Right ventricle myocardium superior (tissue), 1 donor: ENCODE measurements around the gene DAGLB. TPM values are rescaled to one million over a fixed set of nuclear protein-coding genes. Genes with fewer than 3 reads are reported as not detected.
"Not testable (repeated sequence)": the region's sequence is repeated elsewhere in the genome, so short reads cannot be mapped to it uniquely, and the experiment has no call there.

Experiments used
- ATAC-seq: fragments of 200-7000 bp; cut with Tn5 transposase; one replicate; pipeline ENCODE4 v1.9.1; 2020; ENCODE audit warnings: mild to moderate bottlenecking; ENCODE audit not compliant: poor library complexity
- DNase-seq: peaks from one replicate; pipeline ENCODE4 v3.0.0-alpha.2; 2020
- intact Hi-C: fragments of 100-400 bp; cut with DNase I; formaldehyde crosslinking; loops from one replicate; pipeline ENCODE4 v1.11.2; 2022
- total RNA-seq: library from RNA; stranded (reverse); fragmentation: NEBNext Ultra II Directional; extraction: Animal tissue kit (Norgen Biotek cat#: 25700); gene quantifications from one replicate; pipeline ENCODE4 v1.2.1, GENCODE V29; 2021
- donor health status: DM: no; HTN: yes; CAD: no; lungs with severe emphysema.

DAGLB gene
- total RNA-seq, 1 donor from 2014 or later: 8.1 TPM

- ATAC-seq (no peak), DNase-seq (no peak)
- intact Hi-C loops: loop anchor here (10.0 kb wide), 1 partner anchor 49 kb away; no protein-coding TSS in a partner anchor
Observed at GRCh38 chr7:6385909-6386560, 61.7 kb downstream of the DAGLB start.

GRCh38 chr7:6385110-6385781 lies 62.5 kb downstream of the DAGLB start:
- DNase-seq (no peak), ATAC-seq (peak; percentile 51)
- intact Hi-C loops: loop anchor here (10.0 kb wide), 1 partner anchor 50 kb away; no protein-coding TSS in a partner anchor

- no peak for ATAC-seq
- DNase-seq: no peak
- intact Hi-C loops: loop anchor here (10.0 kb wide), 1 partner anchor 50 kb away; no protein-coding TSS in a partner anchor
Observed at GRCh38 chr7:6384327-6384726, 63.4 kb downstream of the DAGLB start.

- DNase-seq (no peak), ATAC-seq (no peak)
- intact Hi-C loops: loop anchor here (10.0 kb wide), 1 partner anchor 52 kb away; no protein-coding TSS in a partner anchor
Observed at GRCh38 chr7:6382817-6383216, 64.9 kb downstream of the DAGLB start.

GRCh38 chr7:6381846-6382245 lies 65.9 kb downstream of the DAGLB start:
- not testable (repeated sequence) for DNase-seq, ATAC-seq
- intact Hi-C loops: loop anchor here (10.0 kb wide), 1 partner anchor 53 kb away; no protein-coding TSS in a partner anchor

- ATAC-seq: no peak
- no peak for DNase-seq
- intact Hi-C loops: loop anchor here (10.0 kb wide), 1 partner anchor 54 kb away; no protein-coding TSS in a partner anchor
Observed at GRCh38 chr7:6380310-6381095, 67.3 kb downstream of the DAGLB start.

- ATAC-seq (no peak), DNase-seq (no peak)
- intact Hi-C loops: loop anchor here (10.0 kb wide), 1 partner anchor 55 kb away; no protein-coding TSS in a partner anchor
Observed at GRCh38 chr7:6379886-6380285, 67.9 kb downstream of the DAGLB start.

GRCh38 chr7:6378556-6378955 lies 69.2 kb downstream of the DAGLB start:
- DNase-seq, ATAC-seq, intact Hi-C loops: not testable (repeated sequence)

- no peak for DNase-seq
- intact Hi-C loops: no loop called here
- no peak for ATAC-seq
Observed at GRCh38 chr7:6376820-6377219, 70.9 kb downstream of the DAGLB start.

GRCh38 chr7:6375348-6376101 lies 72.2 kb downstream of the DAGLB start:
- ATAC-seq (no peak), DNase-seq (no peak)
- intact Hi-C loops: no loop called here

GRCh38 chr7:6367701-6368211 lies 80.0 kb downstream of the DAGLB start:
- ATAC-seq (no peak), DNase-seq (no peak)
- intact Hi-C loops: no loop called here

- DNase-seq: no peak
- no peak for ATAC-seq
- intact Hi-C loops: no loop called here
Observed at GRCh38 chr7:6365451-6365850, 82.3 kb downstream of the DAGLB start.

- no peak for DNase-seq
- ATAC-seq: no peak
- intact Hi-C loops: no loop called here
Observed at GRCh38 chr7:6360841-6361240, 86.9 kb downstream of the DAGLB start.

- intact Hi-C loops: no loop called here
- ATAC-seq (no peak), DNase-seq (no peak)
Observed at GRCh38 chr7:6359734-6360133, 88.0 kb downstream of the DAGLB start.

Other genes starting within 250 kb of the DAGLB start
- gene CYTH3, start 175.3 kb downstream of the DAGLB start, total RNA-seq: 25.6 TPM
- 31.8 TPM for gene FAM220A, start 99.0 kb downstream of the DAGLB start, total RNA-seq
- 124 TPM for gene RAC1, start 73.4 kb downstream of the DAGLB start, total RNA-seq
- gene KDELR2, start 36.2 kb upstream of the DAGLB start, total RNA-seq: 41.3 TPM
- gene GRID2IP, start 103.5 kb upstream of the DAGLB start, total RNA-seq: not detected
- 40.8 TPM for gene ZDHHC4, start 129.5 kb upstream of the DAGLB start, total RNA-seq
- 15.6 TPM for gene INTS15, start 142.1 kb upstream of the DAGLB start, total RNA-seq
- 10.7 TPM for gene ZNF853, start 167.7 kb upstream of the DAGLB start, total RNA-seq
- gene ZNF316, start 189.4 kb upstream of the DAGLB start, total RNA-seq: 16.2 TPM